SU-DHL-6 (cell line): ENCODE measurements around the gene HERC3.

Source experiments
- CTCF ChIP-seq: fragments of 200-600 bp; sonication (generic); IDR thresholded peaks from one replicate; pipeline ENCODE4 v1.5.1; 2017; ENCODE audit warnings: antibody characterized with exemption, mild to moderate bottlenecking, low read length, moderate library complexity; ENCODE audit not compliant: insufficient read depth, poor library complexity, severe bottlenecking
- EZH2phosphoT487 ChIP-seq: fragments of 200-600 bp; sonication (generic), shearing (Covaris generic); conservative IDR thresholded peaks from 2 replicates; pipeline ENCODE4 v1.6.1; 2018; ENCODE audit warnings: mild to moderate bottlenecking, antibody characterized with exemption, low read length, moderate library complexity, mixed read lengths

- TF ChIP-seq CTCF = no peak
- no peak for TF ChIP-seq EZH2phosphoT487
These were observed 67.6 kb downstream of the HERC3 start for GRCh38 chr4:88659890-88660208.
